H1 (cell line): ENCODE results near the gene NSFL1C. TPM values are rescaled to one million over a fixed set of nuclear protein-coding genes. Genes with fewer than 3 reads are reported as not detected.
A peak's percentile ranks its signal among the peaks of the same experiment; 100 is the strongest.

Experiments
- BACH1 ChIP-seq: IDR thresholded peaks from 2 replicates; pipeline ENCODE4 v1.6.1; 2012; ENCODE audit warnings: low read length, improper control_type of control experiment
- CEBPB ChIP-seq: IDR thresholded peaks from 2 replicates; pipeline ENCODE4 v1.6.1; 2012; ENCODE audit warnings: low read depth, low read length
- JUND ChIP-seq: IDR thresholded peaks from 2 replicates; pipeline ENCODE4 v1.6.1; 2011; ENCODE audit warnings: mild to moderate bottlenecking, improper control_type of control experiment, low read length
- KDM5A ChIP-seq: fragments of 200-600 bp; IDR thresholded peaks from 2 replicates; pipeline ENCODE4 v1.7.1; 2012; ENCODE audit warnings: mild to moderate bottlenecking, low read length, inconsistent platforms, mixed read lengths
- MAFK ChIP-seq: IDR thresholded peaks from 2 replicates; pipeline ENCODE4 v1.6.1; 2012; ENCODE audit warnings: low read depth, mild to moderate bottlenecking, improper control_type of control experiment, low read length
- SIRT6 ChIP-seq: IDR thresholded peaks from one replicate; pipeline ENCODE4 v1.7.1; 2012; ENCODE audit warnings: low read length, inconsistent platforms
- SRF ChIP-seq: IDR thresholded peaks from 2 replicates; pipeline ENCODE4 v1.6.1; 2011; ENCODE audit warnings: mild to moderate bottlenecking, low read depth, low read length, moderate library complexity
- TAF7 ChIP-seq: optimal IDR thresholded peaks from 2 replicates; pipeline ENCODE3; 2011; ENCODE audit warnings: low read depth, mild to moderate bottlenecking, inconsistent platforms, low read length, moderate library complexity, borderline replicate concordance
- TCF12 ChIP-seq: IDR thresholded peaks from 2 replicates; pipeline ENCODE4 v1.6.1; 2011; ENCODE audit warnings: low read depth, mild to moderate bottlenecking, low read length
- polyA plus RNA-seq, 7 experiments: library from polyadenylated mRNA; depleted of rRNA in 3 of 7; stranded (reverse) in 5 of 7; unstranded in 2 of 7; fragments of >200 nt in 5 of 7; fragments of 200-250 nt in 2 of 7; gene quantifications; 1 replicate in 5 of 7; 2 replicates in 1 of 7; 4 replicates in 1 of 7; pipeline versions ENCODE4 v1.2.1 to v1.2.3, GENCODE V29; 2011 to 2013; ENCODE audit warnings: missing spikeins in 2 of 7, mixed read lengths in 2 of 7
- total RNA-seq: library from RNA; stranded (reverse); fragmentation: NEBNext Ultra II Directional; extraction: Animal tissue kit (Norgen Biotek cat#: 25700); gene quantifications from 2 replicates; pipeline ENCODE4 v1.2.1, GENCODE V29; 2021
- TF ChIP-seq, protein P1 (sequence below): IDR thresholded peaks from 2 replicates; pipeline ENCODE4 v1.6.1; 2011; ENCODE audit warnings: low read length, improper control_type of control experiment
- TF ChIP-seq, protein P2 (sequence below): IDR thresholded peaks from 2 replicates; pipeline ENCODE4 v1.6.1; 2012; ENCODE audit warnings: inconsistent platforms
- TF ChIP-seq, protein P3 (sequence below), 3 experiments: IDR thresholded peaks; 1 replicate in 2 of 3; 2 replicates in 1 of 3; pipeline versions ENCODE4 v1.5.1 to v1.6.1; 2011; ENCODE audit warnings: low read length in 3 of 3, mild to moderate bottlenecking in 3 of 3, inconsistent platforms in 2 of 3, low read depth in 1 of 3, moderate library complexity in 1 of 3; ENCODE audit not compliant: insufficient read depth in 1 of 3; ENCODE audit errors: control extremely low read depth in 1 of 3

The NSFL1C gene
- total and polyA plus RNA-seq, 2 of the 8 experiments (the other 6 are each of a cell fraction or from before 2014, with no cell fraction given), result 21.6 to 98.0 TPM

DNA sequence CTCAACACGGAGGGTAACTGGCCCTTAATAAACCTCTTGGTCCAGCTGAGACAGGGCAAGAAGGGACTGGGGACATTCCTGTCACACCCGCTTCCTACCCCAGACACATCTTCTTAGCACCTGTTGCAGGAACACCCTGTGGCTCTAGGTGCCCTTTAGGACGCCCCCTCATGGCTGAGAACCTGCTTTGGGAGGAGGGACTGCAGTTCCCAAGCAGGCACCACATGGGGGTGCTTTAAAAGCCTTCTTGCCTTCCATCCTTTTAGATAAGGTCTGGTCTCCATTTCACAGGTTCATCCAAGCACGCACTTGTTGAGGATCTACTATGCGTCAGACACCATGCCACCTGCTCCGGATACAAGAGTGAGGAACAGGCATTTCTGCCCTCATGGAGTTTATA lies 26.6 kb downstream of the NSFL1C start (continued):
- TF ChIP-seq, protein P1, sequence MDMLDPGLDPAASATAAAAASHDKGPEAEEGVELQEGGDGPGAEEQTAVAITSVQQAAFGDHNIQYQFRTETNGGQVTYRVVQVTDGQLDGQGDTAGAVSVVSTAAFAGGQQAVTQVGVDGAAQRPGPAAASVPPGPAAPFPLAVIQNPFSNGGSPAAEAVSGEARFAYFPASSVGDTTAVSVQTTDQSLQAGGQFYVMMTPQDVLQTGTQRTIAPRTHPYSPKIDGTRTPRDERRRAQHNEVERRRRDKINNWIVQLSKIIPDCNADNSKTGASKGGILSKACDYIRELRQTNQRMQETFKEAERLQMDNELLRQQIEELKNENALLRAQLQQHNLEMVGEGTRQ, result no peak
- TF ChIP-seq, protein P2, sequence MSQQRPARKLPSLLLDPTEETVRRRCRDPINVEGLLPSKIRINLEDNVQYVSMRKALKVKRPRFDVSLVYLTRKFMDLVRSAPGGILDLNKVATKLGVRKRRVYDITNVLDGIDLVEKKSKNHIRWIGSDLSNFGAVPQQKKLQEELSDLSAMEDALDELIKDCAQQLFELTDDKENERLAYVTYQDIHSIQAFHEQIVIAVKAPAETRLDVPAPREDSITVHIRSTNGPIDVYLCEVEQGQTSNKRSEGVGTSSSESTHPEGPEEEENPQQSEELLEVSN, result no peak
- TF ChIP-seq, protein P3, sequence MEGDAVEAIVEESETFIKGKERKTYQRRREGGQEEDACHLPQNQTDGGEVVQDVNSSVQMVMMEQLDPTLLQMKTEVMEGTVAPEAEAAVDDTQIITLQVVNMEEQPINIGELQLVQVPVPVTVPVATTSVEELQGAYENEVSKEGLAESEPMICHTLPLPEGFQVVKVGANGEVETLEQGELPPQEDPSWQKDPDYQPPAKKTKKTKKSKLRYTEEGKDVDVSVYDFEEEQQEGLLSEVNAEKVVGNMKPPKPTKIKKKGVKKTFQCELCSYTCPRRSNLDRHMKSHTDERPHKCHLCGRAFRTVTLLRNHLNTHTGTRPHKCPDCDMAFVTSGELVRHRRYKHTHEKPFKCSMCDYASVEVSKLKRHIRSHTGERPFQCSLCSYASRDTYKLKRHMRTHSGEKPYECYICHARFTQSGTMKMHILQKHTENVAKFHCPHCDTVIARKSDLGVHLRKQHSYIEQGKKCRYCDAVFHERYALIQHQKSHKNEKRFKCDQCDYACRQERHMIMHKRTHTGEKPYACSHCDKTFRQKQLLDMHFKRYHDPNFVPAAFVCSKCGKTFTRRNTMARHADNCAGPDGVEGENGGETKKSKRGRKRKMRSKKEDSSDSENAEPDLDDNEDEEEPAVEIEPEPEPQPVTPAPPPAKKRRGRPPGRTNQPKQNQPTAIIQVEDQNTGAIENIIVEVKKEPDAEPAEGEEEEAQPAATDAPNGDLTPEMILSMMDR (IDR thresholded peaks at IDR 0.05; ENCODE audit: control extremely low read depth in 1 of 3, insufficient read depth in 1 of 3, low read depth in 1 of 3, low read length in 3 of 3), result peak; percentile 79 to 98 (median 83)
- no peak for TF ChIP-seq SIRT6
- TF ChIP-seq TCF12, result no peak
- no peak for TF ChIP-seq SRF
- TF ChIP-seq BACH1, result no peak
- TF ChIP-seq MAFK, result no peak
- no peak for TF ChIP-seq KDM5A
- no peak for TF ChIP-seq TAF7
- no peak for TF ChIP-seq CEBPB
- TF ChIP-seq JUND, result no peak
